DOHH2 (cell line): ENCODE results near the gene APLP2.

ENCODE experiments used
- CTCF ChIP-seq: fragments of 200-600 bp; sonication (generic); IDR thresholded peaks from one replicate; pipeline ENCODE4 v1.5.1; 2014; ENCODE audit warnings: antibody characterized with exemption, mild to moderate bottlenecking, low read depth, low read length; ENCODE audit not compliant: poor library complexity, severe bottlenecking
- EZH2phosphoT487 ChIP-seq: fragments of 200-600 bp; sonication (generic); IDR thresholded peaks from 2 replicates; pipeline ENCODE4 v1.6.1; 2017; ENCODE audit warnings: borderline replicate concordance, mild to moderate bottlenecking, antibody characterized with exemption, low read length, moderate library complexity, mixed read lengths

DNA sequence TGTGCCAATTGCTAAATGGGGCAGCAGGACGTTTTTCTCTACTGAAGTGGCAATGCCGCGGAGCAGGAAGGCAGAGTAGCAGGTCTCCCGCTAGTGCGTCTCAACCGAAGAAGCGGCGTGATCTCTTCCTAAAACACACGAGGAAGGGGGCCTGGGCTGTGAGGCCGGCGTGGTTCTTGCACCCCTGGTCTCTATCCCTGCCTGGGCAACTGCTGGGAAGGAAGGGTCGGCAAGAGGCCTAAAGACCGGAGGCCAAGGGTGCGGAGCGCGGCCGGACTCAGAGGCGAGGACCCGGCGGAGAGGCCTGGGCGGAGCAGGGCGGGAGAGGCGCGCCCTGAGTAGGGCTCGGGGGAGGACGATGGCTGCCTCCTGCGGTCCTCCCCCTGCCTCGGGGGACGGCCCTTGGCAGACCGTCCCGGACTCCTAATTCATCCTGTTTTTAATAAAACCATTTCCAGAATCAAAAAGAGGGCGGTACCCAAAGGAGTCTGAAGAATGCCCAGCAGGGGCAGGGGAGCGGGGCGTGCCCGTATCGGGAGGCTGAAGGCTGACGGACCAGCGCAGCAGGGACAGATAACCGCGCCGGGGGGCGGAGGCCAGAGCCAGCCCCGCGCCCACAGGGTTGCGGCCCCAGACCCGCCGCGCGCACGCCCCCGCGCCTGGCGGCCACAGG is 572 bp upstream of the APLP2 start:
- TF ChIP-seq EZH2phosphoT487 (no peak), CTCF (no peak)
